GM12878 (cell line): ENCODE data around the gene RPIA. TPM values are rescaled to one million over a fixed set of nuclear protein-coding genes. Genes with fewer than 3 reads are reported as not detected.

ENCODE experiments used
- CBX5 ChIP-seq: sonication (generic); IDR thresholded peaks from 2 replicates; pipeline ENCODE4 v1.6.1; 2016; ENCODE audit warnings: low read depth, moderate library complexity, mild to moderate bottlenecking, inconsistent platforms
- CHD1 ChIP-seq: IDR thresholded peaks from 2 replicates; pipeline ENCODE4 v1.6.1; 2012; ENCODE audit warnings: low read depth, low read length, improper control_type of control experiment
- FOS ChIP-seq: IDR thresholded peaks from 3 replicates; pipeline ENCODE4 v1.6.1; 2011; ENCODE audit warnings: borderline replicate concordance; ENCODE audit not compliant: insufficient read length; ENCODE audit errors: extremely low read depth
- GABPA ChIP-seq: IDR thresholded peaks from 2 replicates; pipeline ENCODE4 v1.6.1; 2014; ENCODE audit warnings: antibody characterized with exemption, low read depth, mild to moderate bottlenecking, inconsistent platforms
- HDAC2 ChIP-seq: fragments of 200-600 bp; sonication (generic); IDR thresholded peaks from 2 replicates; pipeline ENCODE4 v1.6.1; 2017
- IKZF2 ChIP-seq, 2 experiments: fragments of 450-650 bp; IDR thresholded peaks; 2 replicates each; pipeline ENCODE4 v1.6.1; 2017; ENCODE audit warnings: mild to moderate bottlenecking in 2 of 2, moderate library complexity in 2 of 2
- KLF5 ChIP-seq: fragments of 450-650 bp; IDR thresholded peaks from 2 replicates; pipeline ENCODE4 v1.6.1; 2014; ENCODE audit warnings: mild to moderate bottlenecking; ENCODE audit not compliant: partially characterized antibody
- MAX ChIP-seq: IDR thresholded peaks from 2 replicates; pipeline ENCODE4 v1.6.1; 2012; ENCODE audit warnings: low read depth, low read length, improper control_type of control experiment
- MYB ChIP-seq: fragments of 150-350 bp; IDR thresholded peaks from 2 replicates; pipeline ENCODE4 v1.6.1; 2014; ENCODE audit warnings: mild to moderate bottlenecking, low read depth, low read length, borderline replicate concordance
- NFYB ChIP-seq: IDR thresholded peaks from 2 replicates; pipeline ENCODE4 v1.6.1; 2011; ENCODE audit warnings: low read depth, mild to moderate bottlenecking, low read length, improper control_type of control experiment, moderate library complexity; ENCODE audit not compliant: insufficient read depth
- NKRF ChIP-seq: fragments of 450-650 bp; conservative IDR thresholded peaks from 2 replicates; pipeline ENCODE4 v1.6.1; 2017; ENCODE audit warnings: mild to moderate bottlenecking, moderate library complexity
- POLR2AphosphoS2 ChIP-seq: IDR thresholded peaks from 2 replicates; pipeline ENCODE4 v1.6.1; 2011; ENCODE audit warnings: low read depth, mild to moderate bottlenecking, low read length, improper control_type of control experiment, moderate library complexity
- REST ChIP-seq: IDR thresholded peaks from 2 replicates; pipeline ENCODE4 v1.6.1; 2012; ENCODE audit warnings: mild to moderate bottlenecking, low read depth, low read length
- TCF12 ChIP-seq: IDR thresholded peaks from 2 replicates; pipeline ENCODE4 v1.6.1; 2011; ENCODE audit warnings: low read depth, mild to moderate bottlenecking, low read length
- USF1 ChIP-seq: IDR thresholded peaks from 2 replicates; pipeline ENCODE4 v1.6.1; 2011; ENCODE audit warnings: borderline replicate concordance, low read depth, mild to moderate bottlenecking, moderate library complexity, mixed read lengths, low read length; ENCODE audit not compliant: insufficient read depth; ENCODE audit errors: extremely low read length
- YY1 ChIP-seq: IDR thresholded peaks from 2 replicates; pipeline ENCODE4 v1.6.1; 2011; ENCODE audit warnings: low read depth, mild to moderate bottlenecking, low read length
- ZBTB11 ChIP-seq: fragments of 450-650 bp; formaldehyde crosslinking; IDR thresholded peaks from 2 replicates; pipeline ENCODE4 v1.5.0; 2022; ENCODE audit warnings: mild to moderate bottlenecking, missing genetic modification characterization
- ZNF24 ChIP-seq: fragments of 450-650 bp; IDR thresholded peaks from 2 replicates; pipeline ENCODE4 v1.6.1; 2017; ENCODE audit warnings: antibody characterized with exemption, mild to moderate bottlenecking
- ZNF274 ChIP-seq: IDR thresholded peaks from one replicate; pipeline ENCODE4 v1.8.0; 2011; ENCODE audit not compliant: insufficient read length, insufficient read depth
- polyA plus RNA-seq, 11 experiments: library from polyadenylated mRNA; depleted of rRNA in 4 of 11; unstranded in 6 of 11; stranded (reverse) in 5 of 11; fragments of >200 nt; fragmentation: Nextera tagmentation in 4 of 11; fragmentation: Illumina TruSeq in 1 of 11; extraction: Ambion mirVana in 4 of 11; extraction: Trizol in 1 of 11; gene quantifications; 1 replicate in 1 of 11; 2 replicates in 10 of 11; pipeline versions ENCODE4 v1.2.1 to v1.2.3, GENCODE V29; 2011 to 2016; ENCODE audit warnings: inconsistent platforms in 2 of 11, missing spikeins in 2 of 11, low read depth in 1 of 11
- total RNA-seq, 4 experiments: library from RNA; depleted of rRNA in 3 of 4; stranded (reverse); fragments of >200 nt in 3 of 4; fragmentation: Illumina TruSeq in 1 of 4; extraction: Trizol in 1 of 4; gene quantifications; 2 replicates each; pipeline versions ENCODE4 v1.2.1 to v1.2.3, GENCODE V29; 2013 to 2021

The RPIA gene
- total and polyA plus RNA-seq, 10 of the 15 experiments (the other 5 are each of a cell fraction or from before 2014, with no cell fraction given) = 7.1 to 58.1 (median 41.6) TPM

GRCh38 chr2:88690591-88691338 lies 708 bp upstream of the RPIA start (continued):
- TF ChIP-seq ZBTB11 (CRISPR knock-in tag) (no peak), MAX (no peak), KLF5 (no peak), CHD1 (no peak), ZNF24 (no peak), IKZF2 (IDR thresholded peaks at IDR 0.05) (0 out of 4 replicates have a peak, but pooled peaks of 1 of the 2 experiments have one; percentile 9), GABPA (no peak), HDAC2 (no peak), CBX5 (no peak), USF1 (no peak), NKRF (peak; percentile 38), NFYB (no peak), TCF12 (no peak), FOS (no peak), ZNF274 (no peak), MYB (no peak), REST (no peak), YY1 (no peak), POLR2AphosphoS2 (no peak)
